HepG2 (cell line): Measurements from ENCODE around the gene ZDHHC14.

Experiments
- GLI4 ChIP-seq: sonication (generic); formaldehyde crosslinking; IDR thresholded peaks from 2 replicates; pipeline ENCODE4 v1.5.1; 2020; ENCODE audit warnings: missing genetic modification reagents, mild to moderate bottlenecking, moderate library complexity, borderline replicate concordance
- NFYB ChIP-seq: sonication (generic); formaldehyde crosslinking; IDR thresholded peaks from 2 replicates; pipeline ENCODE4 v1.4.0; 2020; ENCODE audit warnings: missing genetic modification reagents
- ONECUT2 ChIP-seq: sonication (generic); formaldehyde crosslinking; IDR thresholded peaks from 2 replicates; pipeline ENCODE4 v1.4.0; 2020; ENCODE audit warnings: missing genetic modification reagents
- TEAD2 ChIP-seq: sonication (generic); formaldehyde crosslinking; IDR thresholded peaks from 2 replicates; pipeline ENCODE4 v1.9.0; 2021; ENCODE audit warnings: missing genetic modification reagents
- ZNF501 ChIP-seq: sonication (generic); formaldehyde crosslinking; IDR thresholded peaks from 2 replicates; pipeline ENCODE4 v1.5.1; 2020; ENCODE audit warnings: mild to moderate bottlenecking, moderate library complexity, missing genetic modification reagents
- TF ChIP-seq, protein P1 (sequence below): sonication (generic); formaldehyde crosslinking; IDR thresholded peaks from 2 replicates; pipeline ENCODE4 v1.4.0; 2020; ENCODE audit warnings: missing genetic modification reagents, borderline replicate concordance

- TF ChIP-seq ZNF501 (CRISPR knock-in tag) (no peak), GLI4 (no peak), NFYB (CRISPR knock-in tag) (no peak), ONECUT2 (no peak), TEAD2 (no peak)
- TF ChIP-seq, protein P1, sequence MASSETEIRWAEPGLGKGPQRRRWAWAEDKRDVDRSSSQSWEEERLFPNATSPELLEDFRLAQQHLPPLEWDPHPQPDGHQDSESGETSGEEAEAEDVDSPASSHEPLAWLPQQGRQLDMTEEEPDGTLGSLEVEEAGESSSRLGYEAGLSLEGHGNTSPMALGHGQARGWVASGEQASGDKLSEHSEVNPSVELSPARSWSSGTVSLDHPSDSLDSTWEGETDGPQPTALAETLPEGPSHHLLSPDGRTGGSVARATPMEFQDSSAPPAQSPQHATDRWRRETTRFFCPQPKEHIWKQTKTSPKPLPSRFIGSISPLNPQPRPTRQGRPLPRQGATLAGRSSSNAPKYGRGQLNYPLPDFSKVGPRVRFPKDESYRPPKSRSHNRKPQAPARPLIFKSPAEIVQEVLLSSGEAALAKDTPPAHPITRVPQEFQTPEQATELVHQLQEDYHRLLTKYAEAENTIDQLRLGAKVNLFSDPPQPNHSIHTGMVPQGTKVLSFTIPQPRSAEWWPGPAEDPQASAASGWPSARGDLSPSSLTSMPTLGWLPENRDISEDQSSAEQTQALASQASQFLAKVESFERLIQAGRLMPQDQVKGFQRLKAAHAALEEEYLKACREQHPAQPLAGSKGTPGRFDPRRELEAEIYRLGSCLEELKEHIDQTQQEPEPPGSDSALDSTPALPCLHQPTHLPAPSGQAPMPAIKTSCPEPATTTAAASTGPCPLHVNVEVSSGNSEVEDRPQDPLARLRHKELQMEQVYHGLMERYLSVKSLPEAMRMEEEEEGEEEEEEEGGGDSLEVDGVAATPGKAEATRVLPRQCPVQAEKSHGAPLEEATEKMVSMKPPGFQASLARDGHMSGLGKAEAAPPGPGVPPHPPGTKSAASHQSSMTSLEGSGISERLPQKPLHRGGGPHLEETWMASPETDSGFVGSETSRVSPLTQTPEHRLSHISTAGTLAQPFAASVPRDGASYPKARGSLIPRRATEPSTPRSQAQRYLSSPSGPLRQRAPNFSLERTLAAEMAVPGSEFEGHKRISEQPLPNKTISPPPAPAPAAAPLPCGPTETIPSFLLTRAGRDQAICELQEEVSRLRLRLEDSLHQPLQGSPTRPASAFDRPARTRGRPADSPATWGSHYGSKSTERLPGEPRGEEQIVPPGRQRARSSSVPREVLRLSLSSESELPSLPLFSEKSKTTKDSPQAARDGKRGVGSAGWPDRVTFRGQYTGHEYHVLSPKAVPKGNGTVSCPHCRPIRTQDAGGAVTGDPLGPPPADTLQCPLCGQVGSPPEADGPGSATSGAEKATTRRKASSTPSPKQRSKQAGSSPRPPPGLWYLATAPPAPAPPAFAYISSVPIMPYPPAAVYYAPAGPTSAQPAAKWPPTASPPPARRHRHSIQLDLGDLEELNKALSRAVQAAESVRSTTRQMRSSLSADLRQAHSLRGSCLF (CRISPR knock-in tag): no peak
These were observed 73.0 kb downstream of the ZDHHC14 start for GRCh38 chr6:157453978-157454377.
